ENCODE measurements around the gene KCNH4. TPM values are rescaled to one million over a fixed set of nuclear protein-coding genes. Genes with fewer than 3 reads are reported as not detected.

The KCNH4 gene
- total RNA-seq, result not detected

DNA sequence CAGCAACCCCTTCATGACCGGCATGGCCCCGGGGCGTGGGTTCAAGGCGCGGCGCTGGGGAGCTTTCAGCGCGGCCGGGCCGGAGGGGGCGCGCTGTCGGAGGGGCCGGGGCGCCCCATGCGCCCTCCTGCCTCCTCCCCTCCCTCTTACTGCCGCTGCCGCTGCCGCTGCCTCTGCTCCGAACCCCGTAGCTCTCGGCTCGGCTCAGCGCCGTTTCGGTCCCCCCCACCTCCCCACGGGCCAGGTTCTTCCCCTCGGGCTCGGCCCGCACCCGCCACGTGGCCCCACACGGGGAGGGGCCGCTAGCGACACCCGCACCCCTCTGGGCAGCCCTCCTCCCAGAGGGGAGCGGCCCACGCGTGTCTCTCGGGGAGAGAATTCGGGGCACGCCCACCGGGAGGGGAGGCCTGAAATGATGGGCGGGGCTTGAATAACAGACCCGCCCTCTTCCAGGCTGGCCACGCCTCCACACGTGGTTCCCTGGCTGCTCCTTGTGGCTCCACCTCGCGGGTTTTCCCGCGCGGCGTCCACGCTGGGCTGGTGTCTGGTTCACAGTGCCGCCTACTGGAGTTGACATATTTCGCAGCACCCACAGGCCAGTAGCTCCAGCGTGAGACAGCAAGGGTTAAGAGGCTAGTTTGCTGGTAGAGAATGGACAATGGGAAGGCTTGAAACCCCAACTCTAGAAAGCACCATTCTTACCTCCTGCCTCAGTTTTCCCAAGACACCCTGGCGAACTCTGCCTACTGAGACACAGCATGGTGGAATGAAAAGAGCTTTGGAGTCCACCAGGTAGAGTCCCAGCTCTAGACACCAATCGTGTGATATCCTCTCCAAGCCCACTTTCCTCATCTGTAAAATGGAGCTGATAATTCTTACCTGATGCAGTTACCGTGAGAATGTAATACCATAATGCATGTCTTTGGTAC lies at the start of gene KCNH4:
KCNH4 (minus strand) TSS at position 221 of the 929 bp plus-strand sequence; CDS start at position 24, 197 bp downstream.
- peaks cover 36% of the 10 kb centered on the region for H3K4me1 ChIP-seq
- H3K9me3 ChIP-seq, result no peaks in the 10 kb centered on the region
- no peak within 1 kb of the TSS for H3K4me3 ChIP-seq
- DNase-seq, result peak; percentile 58 to 79 (median 73)
- H3K36me3 ChIP-seq (replicated peaks in 1 of 2; ENCODE audit: insufficient read depth in 1 of 2, low read depth in 2 of 2), result no peaks in the 10 kb centered on the region
- peaks cover 0 to 6% of the 10 kb centered on the region in 2 donors for H3K27me3 ChIP-seq
- peak; percentile 44 for ATAC-seq
- TF ChIP-seq POLR2A (IDR thresholded peaks at IDR 0.05), result no peak
- TF ChIP-seq, protein P1, sequence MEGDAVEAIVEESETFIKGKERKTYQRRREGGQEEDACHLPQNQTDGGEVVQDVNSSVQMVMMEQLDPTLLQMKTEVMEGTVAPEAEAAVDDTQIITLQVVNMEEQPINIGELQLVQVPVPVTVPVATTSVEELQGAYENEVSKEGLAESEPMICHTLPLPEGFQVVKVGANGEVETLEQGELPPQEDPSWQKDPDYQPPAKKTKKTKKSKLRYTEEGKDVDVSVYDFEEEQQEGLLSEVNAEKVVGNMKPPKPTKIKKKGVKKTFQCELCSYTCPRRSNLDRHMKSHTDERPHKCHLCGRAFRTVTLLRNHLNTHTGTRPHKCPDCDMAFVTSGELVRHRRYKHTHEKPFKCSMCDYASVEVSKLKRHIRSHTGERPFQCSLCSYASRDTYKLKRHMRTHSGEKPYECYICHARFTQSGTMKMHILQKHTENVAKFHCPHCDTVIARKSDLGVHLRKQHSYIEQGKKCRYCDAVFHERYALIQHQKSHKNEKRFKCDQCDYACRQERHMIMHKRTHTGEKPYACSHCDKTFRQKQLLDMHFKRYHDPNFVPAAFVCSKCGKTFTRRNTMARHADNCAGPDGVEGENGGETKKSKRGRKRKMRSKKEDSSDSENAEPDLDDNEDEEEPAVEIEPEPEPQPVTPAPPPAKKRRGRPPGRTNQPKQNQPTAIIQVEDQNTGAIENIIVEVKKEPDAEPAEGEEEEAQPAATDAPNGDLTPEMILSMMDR (IDR thresholded peaks at IDR 0.05), result peak in 6 of 7 experiments; percentile 15 to 53 (median 42)
- intact Hi-C loops (cut with DNase I), result no loop called here
- 5 to 62% methylated on average over 3 to 46 of the region's 60 CpGs for WGBS, 2 donors
- H3K27ac ChIP-seq, result no peak within 1 kb of the TSS

DNA sequence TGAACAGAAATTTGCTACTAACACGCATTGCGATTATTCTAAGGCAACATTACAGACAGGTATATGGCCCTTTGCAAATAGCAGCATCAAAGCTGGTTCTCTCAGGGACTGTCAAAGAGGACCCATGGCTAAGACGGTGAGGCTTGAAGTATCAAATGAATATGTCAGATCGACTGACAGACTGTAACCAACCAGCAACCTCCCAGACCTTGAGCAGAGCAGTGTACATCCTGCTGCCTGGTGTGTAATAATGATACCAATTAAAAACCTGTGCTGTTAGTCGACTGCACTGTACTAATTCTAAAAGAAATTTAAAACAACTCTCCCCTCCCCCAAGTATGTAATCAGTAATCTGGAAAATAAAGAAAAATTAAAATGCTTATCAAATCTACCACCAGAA lies 49.3 kb upstream of the KCNH4 start:
- ATAC-seq (no peak), DNase-seq (no peak)
- no peak for TF ChIP-seq POLR2A (IDR thresholded peaks at IDR 0.05)
- TF ChIP-seq, protein P1 (IDR thresholded peaks at IDR 0.05), result no peak
- Histone ChIP-seq H3K4me1 (no peaks in the 10 kb centered on the region), H3K36me3 (replicated peaks in 1 of 2; ENCODE audit: insufficient read depth in 1 of 2, low read depth in 2 of 2) (no peaks in the 10 kb centered on the region), H3K4me3 (no peak overlapping the region), H3K27ac (no peak overlapping the region), H3K9me3 (no peaks in the 10 kb centered on the region), H3K27me3 (no peaks in the 10 kb centered on the region)
- WGBS, 2 donors, result 82 to 85% methylated on average over 5 of the region's 5 CpGs
- intact Hi-C loops (cut with DNase I), result no loop called here

DNA sequence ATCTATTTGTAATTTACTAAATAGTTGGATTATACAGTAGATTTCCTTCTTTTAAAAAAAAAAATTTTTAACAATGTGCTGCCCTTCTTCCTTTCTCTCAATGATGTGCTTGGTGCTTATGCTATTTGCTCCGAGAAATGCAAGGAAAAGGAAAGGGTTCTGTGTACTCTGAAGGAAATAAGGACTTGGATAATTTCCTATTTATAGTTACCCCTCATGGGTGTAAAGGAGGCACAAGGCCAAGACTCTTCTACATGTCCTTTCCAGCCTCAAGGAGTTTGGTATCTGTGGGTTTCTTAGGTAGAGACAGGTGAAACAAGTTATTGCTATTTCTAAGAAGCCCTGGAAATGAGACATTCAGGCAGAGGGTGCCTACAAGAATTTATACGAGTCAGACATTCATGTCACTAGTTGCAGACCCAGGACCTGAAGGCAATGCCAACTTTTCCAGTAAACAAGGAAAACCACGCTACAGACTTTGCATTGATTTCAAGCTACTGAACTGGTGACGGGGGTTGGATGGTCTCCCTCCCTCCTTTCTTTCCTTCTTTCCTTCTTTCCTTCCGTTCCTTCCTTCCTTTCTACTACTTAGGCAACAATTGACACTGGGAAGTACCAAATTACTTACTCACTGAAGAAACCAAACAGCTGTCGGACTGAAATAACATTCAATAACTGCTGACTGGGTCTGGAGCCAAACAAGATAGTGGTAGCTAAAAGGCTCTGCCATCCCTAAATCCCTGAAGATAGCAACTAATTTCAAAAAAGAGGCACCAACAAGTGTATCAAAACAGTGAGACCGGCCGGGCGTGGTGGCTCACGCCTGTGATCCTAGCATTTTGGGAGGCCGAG lies 47.1 kb upstream of the KCNH4 start:
- ATAC-seq (no peak), DNase-seq (no peak)
- Histone ChIP-seq H3K4me3 (no peak overlapping the region), H3K36me3 (replicated peaks in 1 of 2; ENCODE audit: insufficient read depth in 1 of 2, low read depth in 2 of 2) (peaks cover 0 to 3% of the 10 kb centered on the region in 2 donors), H3K27ac (no peak overlapping the region), H3K9me3 (no peaks in the 10 kb centered on the region), H3K27me3 (no peaks in the 10 kb centered on the region), H3K4me1 (no peaks in the 10 kb centered on the region)
- intact Hi-C loops (cut with DNase I), result no loop called here
- TF ChIP-seq POLR2A (IDR thresholded peaks at IDR 0.05), result no peak
- TF ChIP-seq, protein P1 (IDR thresholded peaks at IDR 0.05), result no peak
- WGBS, 2 donors, result 78 to 82% methylated on average over 11 of the region's 11 CpGs

DNA sequence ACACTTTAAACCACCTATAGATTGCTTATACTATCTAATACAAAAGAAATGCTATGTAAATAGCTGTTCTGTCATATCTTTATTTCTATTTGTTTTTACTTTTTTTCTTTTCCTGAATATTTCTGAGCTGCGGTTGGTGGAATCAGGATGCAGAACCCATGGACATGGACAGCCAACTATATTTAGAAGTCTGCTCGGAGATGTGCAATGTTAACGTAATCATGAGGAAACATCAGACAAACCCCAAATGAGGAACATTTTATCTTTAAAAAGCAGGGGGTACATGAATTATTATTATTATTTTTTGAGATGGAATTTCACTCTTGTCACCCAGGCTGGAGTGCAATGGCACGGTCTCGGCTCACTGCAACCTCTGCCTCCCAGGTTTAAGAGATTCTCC lies 44.7 kb upstream of the KCNH4 start:
- no peak overlapping the region for H3K27ac ChIP-seq
- WGBS, 2 donors, result 83 to 94% methylated on average over 5 of the region's 5 CpGs
- H3K27me3 ChIP-seq, result no peaks in the 10 kb centered on the region
- H3K36me3 ChIP-seq (replicated peaks in 1 of 2; ENCODE audit: insufficient read depth in 1 of 2, low read depth in 2 of 2), result peaks cover 2 to 5% of the 10 kb centered on the region in 2 donors
- no peaks in the 10 kb centered on the region for H3K4me1 ChIP-seq
- H3K4me3 ChIP-seq, result no peak overlapping the region
- intact Hi-C loops (cut with DNase I), result no loop called here
- TF ChIP-seq POLR2A (IDR thresholded peaks at IDR 0.05), result no peak
- TF ChIP-seq, protein P1 (IDR thresholded peaks at IDR 0.05), result no peak
- DNase-seq, result no peak
- H3K9me3 ChIP-seq, result no peaks in the 10 kb centered on the region
- no peak for ATAC-seq

Measured in body of pancreas (tissue), 4 donors.